ENCODE results near the gene SEC24A.
A peak's percentile ranks its signal among the peaks of the same experiment; 100 is the strongest.
"Not testable (repeated sequence)": the region's sequence is repeated elsewhere in the genome, so short reads cannot be mapped to it uniquely, and the experiment has no call there.

Gene SEC24A

GRCh38 chr5:134758176-134758503 is 109.6 kb downstream of the SEC24A start:
- no peak overlapping the region for H4K5ac ChIP-seq (ENCODE audit: low read length)
- H3K36me3 ChIP-seq (ENCODE audit: control insufficient read depth, insufficient read depth, low read length) = no peaks in the 10 kb centered on the region
- no peak overlapping the region for H3K4ac ChIP-seq (ENCODE audit: low read depth, low read length)
- H2BK120ac ChIP-seq (ENCODE audit: low read depth, low read length) = no peak overlapping the region
- no peak overlapping the region for H3K23ac ChIP-seq (ENCODE audit: low read length)
- H2AK5ac ChIP-seq (ENCODE audit: low read length) = no peak overlapping the region
- WGBS (ENCODE audit: extremely low coverage, insufficient coverage, low lambda C conversion rate) = no CpG with 5 or more reads among the region's 9 CpGs
- H3K18ac ChIP-seq (ENCODE audit: low read length) = peak overlapping the region; percentile 52
- no peak for DNase-seq
- H3K4me1 ChIP-seq (ENCODE audit: control insufficient read depth, low read depth, low read length) = no peaks in the 10 kb centered on the region
- no peak overlapping the region for H2BK15ac ChIP-seq (replicated peaks; ENCODE audit: low read depth)
- H3K4me3 ChIP-seq (ENCODE audit: low read length) = no peak overlapping the region
- peak overlapping the region; percentile 68 for H3K4me2 ChIP-seq (ENCODE audit: low read length)
- H3K27me3 ChIP-seq (ENCODE audit: insufficient read depth, low read length, poor library complexity) = no peaks in the 10 kb centered on the region
- peak overlapping the region; percentile 62 for H3K9ac ChIP-seq (ENCODE audit: low read length)
- H3K79me1 ChIP-seq (ENCODE audit: low read length) = peaks cover 3% of the 10 kb centered on the region
- peaks cover 41% of the 10 kb centered on the region for H3K79me2 ChIP-seq (ENCODE audit: control insufficient read depth, insufficient read depth, low read length)
- H2BK5ac ChIP-seq (ENCODE audit: low read length) = no peak overlapping the region
- no peak overlapping the region for H3K27ac ChIP-seq (ENCODE audit: low read depth, low read length)
- peak overlapping the region; percentile 95 for H4K8ac ChIP-seq (ENCODE audit: low read depth, low read length)
- peak overlapping the region; percentile 83 for H3K56ac ChIP-seq (ENCODE audit: low read length)

DNA sequence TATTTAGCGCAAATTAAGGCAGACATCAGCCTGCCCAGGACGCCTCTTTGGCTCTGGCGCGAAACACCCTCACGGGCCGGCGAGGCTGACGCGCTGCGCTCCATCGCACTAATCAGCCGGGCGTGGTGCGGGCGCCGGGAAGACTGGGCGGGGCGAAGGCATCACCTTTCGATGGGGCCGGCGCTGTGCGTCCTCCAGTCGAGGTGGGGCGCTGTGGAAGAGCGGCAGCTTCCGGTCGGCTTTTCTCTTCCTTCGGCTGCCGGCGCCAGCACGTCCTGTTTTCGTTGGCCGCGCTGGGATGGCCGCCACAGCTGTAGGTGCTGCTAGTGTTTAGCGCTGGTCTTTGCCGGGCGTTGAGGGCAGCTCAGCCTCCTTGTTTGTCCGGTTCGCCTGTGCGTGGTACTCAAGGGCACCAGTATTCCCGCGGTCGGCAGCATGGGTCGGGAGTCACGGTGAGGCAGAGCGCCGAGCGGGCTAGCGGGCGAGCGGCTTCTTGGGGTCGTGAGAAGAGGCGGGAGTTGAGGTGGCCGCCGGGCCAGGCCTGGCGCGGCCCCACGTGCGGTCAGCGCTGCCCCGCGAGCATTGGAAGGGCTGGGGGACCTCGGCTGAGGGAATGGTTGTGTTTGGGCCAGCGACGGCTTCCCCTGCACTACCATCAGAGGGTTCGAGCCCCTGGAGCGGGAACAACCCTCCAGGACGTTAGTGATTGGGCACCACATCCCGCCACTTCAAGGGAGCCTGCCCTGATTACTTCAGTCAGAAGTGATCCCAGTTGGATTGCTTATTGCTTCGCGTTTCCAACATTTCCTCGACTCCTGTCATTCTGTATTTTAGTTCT is 110.1 kb downstream of the SEC24A start, which contains the start of gene DDX46:
TSS of gene DDX46 (plus strand) at position 276 of the 838 bp plus-strand sequence. CDS start at position 436, 160 bp downstream.
- H3K36me3 ChIP-seq (ENCODE audit: control insufficient read depth, insufficient read depth, low read length) = peaks cover under 1% of the 10 kb centered on the region
- peak within 1 kb of the TSS; percentile 52 for H3K18ac ChIP-seq (ENCODE audit: low read length)
- peaks cover 43% of the 10 kb centered on the region for H3K79me2 ChIP-seq (ENCODE audit: control insufficient read depth, insufficient read depth, low read length)
- DNase-seq = peak; percentile 97
- H3K4me1 ChIP-seq (ENCODE audit: control insufficient read depth, low read depth, low read length) = no peaks in the 10 kb centered on the region
- H2AK5ac ChIP-seq (ENCODE audit: low read length) = no peak within 1 kb of the TSS
- no peak within 1 kb of the TSS for H2BK120ac ChIP-seq (ENCODE audit: low read depth, low read length)
- no peak within 1 kb of the TSS for H3K27ac ChIP-seq (ENCODE audit: low read depth, low read length)
- H4K8ac ChIP-seq (ENCODE audit: low read depth, low read length) = peak within 1 kb of the TSS; percentile 95
- peak within 1 kb of the TSS; percentile 98 for H3K9ac ChIP-seq (ENCODE audit: low read length)
- H4K5ac ChIP-seq (ENCODE audit: low read length) = no peak within 1 kb of the TSS
- peaks cover 4% of the 10 kb centered on the region for H3K79me1 ChIP-seq (ENCODE audit: low read length)
- H2BK5ac ChIP-seq (ENCODE audit: low read length) = no peak within 1 kb of the TSS
- H3K27me3 ChIP-seq (ENCODE audit: insufficient read depth, low read length, poor library complexity) = no peaks in the 10 kb centered on the region
- H3K56ac ChIP-seq (ENCODE audit: low read length) = peak within 1 kb of the TSS; percentile 99
- no CpG with 5 or more reads among the region's 73 CpGs for WGBS (ENCODE audit: extremely low coverage, insufficient coverage, low lambda C conversion rate)
- peak within 1 kb of the TSS; percentile 88 for H3K4me2 ChIP-seq (ENCODE audit: low read length)
- H2BK15ac ChIP-seq (replicated peaks; ENCODE audit: low read depth) = no peak within 1 kb of the TSS
- H3K4me3 ChIP-seq (ENCODE audit: low read length) = peak within 1 kb of the TSS; percentile 98
- H3K4ac ChIP-seq (ENCODE audit: low read depth, low read length) = no peak within 1 kb of the TSS
- no peak within 1 kb of the TSS for H3K23ac ChIP-seq (ENCODE audit: low read length)

DNA sequence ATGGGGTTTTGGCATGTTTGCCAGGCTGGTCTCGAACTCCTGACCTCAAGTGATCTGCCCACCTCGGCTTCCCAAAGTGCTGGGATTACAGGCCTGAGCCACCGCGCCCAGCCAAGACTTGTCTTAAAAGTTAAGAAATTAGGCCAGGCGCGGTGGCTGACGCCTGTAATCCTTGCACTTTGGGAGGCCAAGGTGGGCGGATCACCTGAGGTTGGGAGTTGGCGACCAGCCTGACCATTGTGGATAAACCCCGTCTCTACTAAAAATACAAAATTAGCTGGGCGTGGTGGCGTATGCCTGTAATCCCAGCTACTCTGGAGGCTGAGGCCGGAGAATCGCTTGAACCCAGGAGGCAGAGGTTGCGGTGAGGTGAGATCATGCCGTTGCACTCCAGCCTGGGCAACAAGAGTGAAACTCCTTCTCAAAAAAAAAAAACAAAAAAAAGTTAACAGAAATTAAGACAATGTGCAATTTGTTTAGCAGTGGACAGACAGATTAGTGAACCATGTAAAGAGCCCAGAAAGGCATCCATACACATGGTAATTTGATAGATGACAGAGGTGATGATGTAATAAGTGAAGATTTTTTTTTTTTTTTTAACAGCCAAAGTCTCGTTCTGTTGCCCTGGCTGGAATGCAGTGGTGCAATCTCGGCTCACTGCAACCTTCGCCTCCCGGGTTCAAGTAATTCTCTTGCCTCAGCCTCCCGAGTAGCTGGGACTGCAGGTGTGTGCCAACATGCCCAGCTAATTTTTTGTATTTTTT is 119.1 kb downstream of the SEC24A start:
- not testable (repeated sequence) for H3K18ac ChIP-seq (ENCODE audit: low read length); H3K79me1 ChIP-seq (ENCODE audit: low read length); H3K27ac ChIP-seq (ENCODE audit: low read depth, low read length); H3K56ac ChIP-seq (ENCODE audit: low read length); H3K9ac ChIP-seq (ENCODE audit: low read length); H2BK120ac ChIP-seq (ENCODE audit: low read depth, low read length); H3K4ac ChIP-seq (ENCODE audit: low read depth, low read length); H3K23ac ChIP-seq (ENCODE audit: low read length); H2BK5ac ChIP-seq (ENCODE audit: low read length); H4K8ac ChIP-seq (ENCODE audit: low read depth, low read length); H3K79me2 ChIP-seq (ENCODE audit: control insufficient read depth, insufficient read depth, low read length); H2BK15ac ChIP-seq (replicated peaks; ENCODE audit: low read depth); H4K5ac ChIP-seq (ENCODE audit: low read length); H3K4me2 ChIP-seq (ENCODE audit: low read length); H3K27me3 ChIP-seq (ENCODE audit: insufficient read depth, low read length, poor library complexity); H2AK5ac ChIP-seq (ENCODE audit: low read length); H3K36me3 ChIP-seq (ENCODE audit: control insufficient read depth, insufficient read depth, low read length); DNase-seq; H3K4me1 ChIP-seq (ENCODE audit: control insufficient read depth, low read depth, low read length); H3K4me3 ChIP-seq (ENCODE audit: low read length)
- WGBS (ENCODE audit: extremely low coverage, insufficient coverage, low lambda C conversion rate) = no CpG with 5 or more reads among the region's 21 CpGs

GRCh38 chr5:134769206-134769605 is 120.6 kb downstream of the SEC24A start:
- no peak overlapping the region for H2BK120ac ChIP-seq (ENCODE audit: low read depth, low read length)

GRCh38 chr5:134772461-134773125 is 124.0 kb downstream of the SEC24A start:
- Histone ChIP-seq H2AK5ac (ENCODE audit: low read length) (no peak overlapping the region), H3K56ac (ENCODE audit: low read length) (no peak overlapping the region), H2BK5ac (ENCODE audit: low read length) (no peak overlapping the region), H3K23ac (ENCODE audit: low read length) (no peak overlapping the region), H2BK120ac (ENCODE audit: low read depth, low read length) (no peak overlapping the region), H3K4ac (ENCODE audit: low read depth, low read length) (no peak overlapping the region), H4K8ac (ENCODE audit: low read depth, low read length) (no peak overlapping the region), H4K5ac (ENCODE audit: low read length) (no peak overlapping the region), H3K9ac (ENCODE audit: low read length) (no peak overlapping the region), H3K4me2 (ENCODE audit: low read length) (no peak overlapping the region), H3K79me2 (ENCODE audit: control insufficient read depth, insufficient read depth, low read length) (no peaks in the 10 kb centered on the region), H3K27ac (ENCODE audit: low read depth, low read length) (no peak overlapping the region), H3K27me3 (ENCODE audit: insufficient read depth, low read length, poor library complexity) (no peaks in the 10 kb centered on the region), H3K4me1 (ENCODE audit: control insufficient read depth, low read depth, low read length) (no peaks in the 10 kb centered on the region), H2BK15ac (replicated peaks; ENCODE audit: low read depth) (no peak overlapping the region), H3K18ac (ENCODE audit: low read length) (no peak overlapping the region), H3K4me3 (ENCODE audit: low read length) (no peak overlapping the region), H3K79me1 (ENCODE audit: low read length) (no peaks in the 10 kb centered on the region), H3K36me3 (ENCODE audit: control insufficient read depth, insufficient read depth, low read length) (peaks cover 6% of the 10 kb centered on the region)
- WGBS (ENCODE audit: extremely low coverage, insufficient coverage, low lambda C conversion rate) = no CpG with 5 or more reads among the region's 10 CpGs
- DNase-seq = no peak

More at GRCh38 chr5:134769206-134769605, 120.6 kb downstream of the SEC24A start:
- no peak overlapping the region for H3K18ac ChIP-seq (ENCODE audit: low read length)
- H3K4ac ChIP-seq (ENCODE audit: low read depth, low read length) = no peak overlapping the region
- no peak overlapping the region for H2AK5ac ChIP-seq (ENCODE audit: low read length)
- no peak overlapping the region for H2BK5ac ChIP-seq (ENCODE audit: low read length)
- H3K56ac ChIP-seq (ENCODE audit: low read length) = no peak overlapping the region
- H2BK15ac ChIP-seq (replicated peaks; ENCODE audit: low read depth) = no peak overlapping the region
- H4K8ac ChIP-seq (ENCODE audit: low read depth, low read length) = no peak overlapping the region
- H3K23ac ChIP-seq (ENCODE audit: low read length) = no peak overlapping the region
- H3K4me2 ChIP-seq (ENCODE audit: low read length) = no peak overlapping the region
- H4K5ac ChIP-seq (ENCODE audit: low read length) = no peak overlapping the region
- H3K27me3 ChIP-seq (ENCODE audit: insufficient read depth, low read length, poor library complexity) = no peaks in the 10 kb centered on the region
- H3K4me3 ChIP-seq (ENCODE audit: low read length) = no peak overlapping the region
- DNase-seq = peak; percentile 35
- no peak overlapping the region for H3K9ac ChIP-seq (ENCODE audit: low read length)
- H3K79me1 ChIP-seq (ENCODE audit: low read length) = no peaks in the 10 kb centered on the region
- no peak overlapping the region for H3K27ac ChIP-seq (ENCODE audit: low read depth, low read length)
- H3K79me2 ChIP-seq (ENCODE audit: control insufficient read depth, insufficient read depth, low read length) = no peaks in the 10 kb centered on the region
- no peaks in the 10 kb centered on the region for H3K4me1 ChIP-seq (ENCODE audit: control insufficient read depth, low read depth, low read length)
- WGBS (ENCODE audit: extremely low coverage, insufficient coverage, low lambda C conversion rate) = no CpG with 5 or more reads among the region's 4 CpGs
- peaks cover 4% of the 10 kb centered on the region for H3K36me3 ChIP-seq (ENCODE audit: control insufficient read depth, insufficient read depth, low read length)
